GM10266 (cell line): Measurements from ENCODE around the gene PLXNC1.

ENCODE experiments used
- DNase-seq: peaks from one replicate; pipeline ENCODE4 v3.0.0; 2012; ENCODE audit errors: extremely low spot score
- TF ChIP-seq, protein P1 (sequence below): IDR thresholded peaks from 2 replicates; pipeline ENCODE4 v1.5.1; 2012; ENCODE audit warnings: mild to moderate bottlenecking, low read depth; ENCODE audit not compliant: control insufficient read depth, insufficient read depth; ENCODE audit errors: missing control alignments

PLXNC1 gene

GRCh38 chr12:94198872-94199271 is 50.5 kb downstream of the PLXNC1 start:
- no peak for DNase-seq
- TF ChIP-seq, protein P1, sequence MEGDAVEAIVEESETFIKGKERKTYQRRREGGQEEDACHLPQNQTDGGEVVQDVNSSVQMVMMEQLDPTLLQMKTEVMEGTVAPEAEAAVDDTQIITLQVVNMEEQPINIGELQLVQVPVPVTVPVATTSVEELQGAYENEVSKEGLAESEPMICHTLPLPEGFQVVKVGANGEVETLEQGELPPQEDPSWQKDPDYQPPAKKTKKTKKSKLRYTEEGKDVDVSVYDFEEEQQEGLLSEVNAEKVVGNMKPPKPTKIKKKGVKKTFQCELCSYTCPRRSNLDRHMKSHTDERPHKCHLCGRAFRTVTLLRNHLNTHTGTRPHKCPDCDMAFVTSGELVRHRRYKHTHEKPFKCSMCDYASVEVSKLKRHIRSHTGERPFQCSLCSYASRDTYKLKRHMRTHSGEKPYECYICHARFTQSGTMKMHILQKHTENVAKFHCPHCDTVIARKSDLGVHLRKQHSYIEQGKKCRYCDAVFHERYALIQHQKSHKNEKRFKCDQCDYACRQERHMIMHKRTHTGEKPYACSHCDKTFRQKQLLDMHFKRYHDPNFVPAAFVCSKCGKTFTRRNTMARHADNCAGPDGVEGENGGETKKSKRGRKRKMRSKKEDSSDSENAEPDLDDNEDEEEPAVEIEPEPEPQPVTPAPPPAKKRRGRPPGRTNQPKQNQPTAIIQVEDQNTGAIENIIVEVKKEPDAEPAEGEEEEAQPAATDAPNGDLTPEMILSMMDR = no peak

DNA sequence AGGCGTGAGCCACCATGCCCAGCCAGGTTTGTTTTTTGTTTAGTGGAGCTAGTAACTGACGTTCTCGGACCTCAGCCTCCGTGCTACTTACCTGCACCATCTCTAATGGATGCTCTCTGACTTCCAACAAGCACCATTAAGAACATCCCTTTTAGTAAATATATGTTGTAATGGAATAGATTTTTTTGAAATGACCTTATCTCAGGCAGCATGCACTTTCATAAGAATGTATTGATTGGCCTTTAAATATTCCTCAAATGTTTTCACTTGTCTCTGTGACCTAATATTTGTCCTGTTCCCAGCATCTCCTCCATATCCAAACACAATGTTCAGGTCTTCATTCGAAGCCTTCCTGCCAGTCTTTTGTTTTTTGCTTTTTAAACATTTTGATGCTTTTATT is 51.7 kb downstream of the PLXNC1 start:
- TF ChIP-seq, protein P1 = no peak
- no peak for DNase-seq

DNA sequence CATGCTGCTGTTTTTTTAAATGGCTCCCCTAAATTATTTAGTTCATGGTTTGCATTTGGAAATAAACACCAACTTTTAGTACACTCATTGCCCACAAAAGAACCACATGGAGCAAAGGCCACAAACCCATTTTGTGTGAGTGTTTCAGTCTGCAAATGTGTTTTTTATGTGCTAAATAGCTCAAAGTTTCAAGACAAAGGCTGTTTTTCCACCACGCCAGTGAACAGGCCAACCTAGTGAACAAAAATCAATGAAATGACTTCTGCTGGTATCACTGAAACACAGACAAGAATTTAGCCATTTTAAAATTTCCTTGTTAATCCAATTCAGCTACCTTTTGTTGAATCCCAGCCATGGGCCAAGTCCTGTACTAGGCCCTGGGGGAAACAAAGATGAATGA is 52.3 kb downstream of the PLXNC1 start:
- TF ChIP-seq, protein P1 = no peak
- no peak for DNase-seq

DNA sequence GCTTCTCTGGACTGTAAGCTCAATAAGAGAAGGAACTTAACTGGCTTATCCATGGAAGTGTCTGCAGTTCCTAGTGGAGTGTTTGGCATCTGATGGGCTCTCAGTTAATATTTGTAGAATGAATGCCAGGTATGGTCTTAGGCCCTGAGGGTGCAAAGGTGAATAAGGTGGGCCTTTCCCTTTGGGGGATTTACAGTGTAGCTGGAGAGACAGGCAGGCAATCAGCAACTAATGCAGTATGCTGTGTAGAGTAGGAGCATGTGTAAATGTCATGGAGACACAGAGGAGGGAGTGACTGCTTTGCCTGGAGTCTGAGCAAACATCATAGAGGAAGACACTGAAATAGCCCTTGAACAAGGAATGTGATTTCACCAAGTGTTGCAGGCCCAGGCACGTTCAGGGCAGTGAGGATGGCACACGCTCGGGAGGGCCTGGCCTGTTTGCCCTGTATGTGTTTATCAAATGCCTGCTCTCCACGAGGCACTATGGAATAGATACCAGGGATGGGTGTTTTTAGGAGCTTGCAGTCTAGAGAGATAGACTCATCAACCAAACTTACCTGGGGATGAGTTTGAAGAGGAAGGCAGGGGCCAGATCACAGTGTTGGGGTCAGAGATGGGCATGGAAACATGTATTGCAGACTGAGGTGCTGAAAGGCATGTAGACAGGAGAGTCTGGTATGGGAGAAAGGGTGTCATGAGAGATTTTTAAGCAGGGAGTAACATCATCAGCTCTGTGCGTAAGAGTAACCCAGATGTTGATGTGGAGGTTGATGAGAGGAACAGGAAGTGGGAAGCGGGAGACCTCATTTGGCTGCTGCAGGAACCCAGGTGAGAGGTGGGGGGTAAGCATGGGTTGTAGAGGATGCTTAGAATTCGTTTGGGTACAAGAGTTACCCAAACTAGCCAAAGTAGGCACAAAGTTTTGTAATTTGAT is 54.1 kb downstream of the PLXNC1 start:
- TF ChIP-seq, protein P1 = no peak
- no peak for DNase-seq

GRCh38 chr12:94203181-94203546 is 54.8 kb downstream of the PLXNC1 start:
- TF ChIP-seq, protein P1 = no peak
- DNase-seq = no peak

DNA sequence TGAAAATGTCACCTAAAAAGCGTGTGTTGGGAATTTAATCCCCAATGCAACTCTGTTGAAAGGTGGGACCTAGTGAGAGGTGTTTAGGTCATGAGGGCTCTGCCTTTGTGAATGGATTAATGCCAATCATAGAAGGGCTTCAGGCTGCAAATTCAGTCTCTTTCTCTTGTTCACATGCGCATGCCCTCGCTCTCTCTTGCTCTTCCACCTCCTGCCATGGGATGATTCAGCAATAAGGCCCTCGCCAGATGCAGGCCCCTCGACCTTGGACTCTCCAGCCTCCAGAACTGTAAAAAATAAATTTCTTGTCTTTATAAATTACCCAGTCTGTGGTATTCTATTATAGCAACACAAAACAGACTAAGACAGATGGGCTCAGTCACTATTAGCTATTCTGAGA is 55.4 kb downstream of the PLXNC1 start:
- TF ChIP-seq, protein P1 = no peak
- DNase-seq = no peak
